ENCODE data around the gene CMYA5.

Gene CMYA5

DNA sequence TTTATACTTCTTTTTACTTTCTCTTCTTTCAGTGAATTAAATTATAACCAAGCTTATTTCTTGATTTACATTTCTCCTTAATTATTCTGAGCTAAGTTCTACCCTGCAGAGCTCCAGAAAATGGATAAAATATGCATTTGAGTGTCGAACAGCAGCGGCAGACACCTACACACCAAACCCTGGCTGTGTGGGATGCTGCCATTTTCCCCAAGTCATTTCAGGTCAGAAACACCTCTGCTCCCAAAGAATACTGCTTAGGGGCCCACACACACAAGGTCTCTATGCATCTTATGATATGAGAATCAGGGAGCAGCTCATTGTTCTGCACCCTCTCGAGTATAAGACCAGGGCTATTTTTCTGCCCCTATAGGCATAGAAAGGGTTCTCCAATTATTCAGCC lies 122.3 kb downstream of the CMYA5 start:
- TF ChIP-seq, protein P1, sequence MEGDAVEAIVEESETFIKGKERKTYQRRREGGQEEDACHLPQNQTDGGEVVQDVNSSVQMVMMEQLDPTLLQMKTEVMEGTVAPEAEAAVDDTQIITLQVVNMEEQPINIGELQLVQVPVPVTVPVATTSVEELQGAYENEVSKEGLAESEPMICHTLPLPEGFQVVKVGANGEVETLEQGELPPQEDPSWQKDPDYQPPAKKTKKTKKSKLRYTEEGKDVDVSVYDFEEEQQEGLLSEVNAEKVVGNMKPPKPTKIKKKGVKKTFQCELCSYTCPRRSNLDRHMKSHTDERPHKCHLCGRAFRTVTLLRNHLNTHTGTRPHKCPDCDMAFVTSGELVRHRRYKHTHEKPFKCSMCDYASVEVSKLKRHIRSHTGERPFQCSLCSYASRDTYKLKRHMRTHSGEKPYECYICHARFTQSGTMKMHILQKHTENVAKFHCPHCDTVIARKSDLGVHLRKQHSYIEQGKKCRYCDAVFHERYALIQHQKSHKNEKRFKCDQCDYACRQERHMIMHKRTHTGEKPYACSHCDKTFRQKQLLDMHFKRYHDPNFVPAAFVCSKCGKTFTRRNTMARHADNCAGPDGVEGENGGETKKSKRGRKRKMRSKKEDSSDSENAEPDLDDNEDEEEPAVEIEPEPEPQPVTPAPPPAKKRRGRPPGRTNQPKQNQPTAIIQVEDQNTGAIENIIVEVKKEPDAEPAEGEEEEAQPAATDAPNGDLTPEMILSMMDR (IDR thresholded peaks at IDR 0.05; ENCODE audit: low read length, missing control alignments), result no peak
- no peak for DNase-seq (ENCODE audit: low read depth)
- H3K4me3 ChIP-seq (replicated peaks; ENCODE audit: low read depth, low read length), result no peak overlapping the region

DNA sequence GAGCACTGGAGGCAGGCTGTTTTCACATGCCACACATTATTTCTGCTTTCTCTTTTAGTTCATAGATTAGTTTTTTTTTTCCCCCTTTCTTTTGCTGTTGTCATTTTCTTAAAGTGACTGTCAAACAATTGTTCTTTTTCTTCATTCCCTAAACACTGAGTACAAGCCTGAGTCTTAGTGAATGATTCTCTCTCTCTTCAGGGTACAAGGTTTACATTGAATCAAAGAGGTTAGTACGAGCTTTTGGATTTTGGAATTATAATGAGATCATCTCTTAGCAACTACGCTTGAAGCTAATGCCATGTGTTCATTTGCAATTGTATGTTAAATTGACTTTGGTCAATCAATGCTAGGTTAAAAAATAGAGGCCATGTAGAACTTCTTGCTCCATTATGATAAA lies 125.1 kb downstream of the CMYA5 start:
- TF ChIP-seq, protein P1 (IDR thresholded peaks at IDR 0.05; ENCODE audit: low read length, missing control alignments), result no peak
- no peak overlapping the region for H3K4me3 ChIP-seq (replicated peaks; ENCODE audit: low read depth, low read length)
- no peak for DNase-seq (ENCODE audit: low read depth)

DNA sequence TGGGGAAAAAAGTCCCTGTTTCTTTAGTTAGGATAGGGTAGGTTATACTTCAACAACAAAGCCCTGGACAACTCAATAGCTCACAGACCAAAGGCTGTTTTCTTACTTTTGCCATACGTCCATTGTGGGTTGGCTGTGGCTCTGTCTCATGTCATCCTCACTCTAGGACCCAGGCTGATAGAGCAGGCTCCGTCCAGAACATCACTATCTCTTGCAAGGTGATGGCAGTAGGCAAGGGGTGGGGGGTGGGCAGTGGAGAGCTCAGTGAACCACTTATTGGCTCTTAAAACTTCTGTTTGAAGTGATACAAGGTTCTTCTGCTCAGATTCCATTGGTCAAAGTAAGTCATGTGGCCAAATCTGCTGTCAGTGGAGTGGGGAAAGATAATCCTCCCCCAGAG lies 126.4 kb downstream of the CMYA5 start:
- TF ChIP-seq, protein P1 (IDR thresholded peaks at IDR 0.05; ENCODE audit: low read length, missing control alignments), result no peak

DNA sequence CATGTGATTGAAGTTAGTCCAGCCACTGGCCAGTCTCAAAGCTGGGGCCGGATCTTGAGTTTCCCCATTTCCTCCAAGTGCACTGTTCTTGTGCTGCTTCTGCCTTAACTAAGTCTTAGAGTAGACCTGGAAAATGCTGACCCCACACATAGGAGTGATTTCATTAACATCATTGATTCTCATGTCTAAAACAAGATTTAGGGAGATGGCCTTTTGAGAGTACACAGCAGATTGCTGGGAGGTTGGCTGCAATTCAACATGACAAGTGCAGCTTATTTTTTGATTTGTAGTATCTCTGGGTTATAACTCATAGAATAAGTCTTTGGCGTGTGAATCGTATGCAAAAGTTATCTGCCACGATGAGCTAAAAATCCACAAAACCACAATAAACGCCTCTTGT lies 131.0 kb downstream of the CMYA5 start:
- DNase-seq (ENCODE audit: low read depth), result no peak
- H3K4me3 ChIP-seq (replicated peaks; ENCODE audit: low read depth, low read length), result no peak overlapping the region
- TF ChIP-seq, protein P1 (IDR thresholded peaks at IDR 0.05; ENCODE audit: low read length, missing control alignments), result no peak

More for the DNA sequence above, 126.4 kb downstream of the CMYA5 start:
- DNase-seq (ENCODE audit: low read depth), result no peak
- no peak overlapping the region for H3K4me3 ChIP-seq (replicated peaks; ENCODE audit: low read depth, low read length)

DNA sequence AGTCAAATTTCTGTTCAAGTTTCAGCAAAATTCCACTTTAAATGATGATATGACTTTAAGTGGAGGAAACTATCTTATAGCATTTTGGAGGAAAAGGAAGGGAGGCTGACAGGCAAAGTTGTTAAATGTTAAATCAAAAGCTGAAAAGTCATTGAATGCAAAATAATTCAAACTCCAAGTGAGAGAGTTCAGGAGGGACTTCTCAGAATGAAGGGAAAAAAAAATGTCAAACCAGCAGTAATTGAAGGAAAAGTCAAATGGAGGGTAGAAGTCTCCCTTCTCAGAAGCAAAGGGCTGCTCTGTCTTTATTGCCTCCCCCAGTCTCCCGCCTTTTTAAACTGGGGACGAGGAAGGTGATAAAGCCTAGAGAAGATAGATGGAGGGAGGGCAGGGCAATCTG lies 134.8 kb downstream of the CMYA5 start:
- no peak overlapping the region for H3K4me3 ChIP-seq (replicated peaks; ENCODE audit: low read depth, low read length)
- TF ChIP-seq, protein P1 (IDR thresholded peaks at IDR 0.05; ENCODE audit: low read length, missing control alignments), result no peak
- DNase-seq (ENCODE audit: low read depth), result no peak

DNA sequence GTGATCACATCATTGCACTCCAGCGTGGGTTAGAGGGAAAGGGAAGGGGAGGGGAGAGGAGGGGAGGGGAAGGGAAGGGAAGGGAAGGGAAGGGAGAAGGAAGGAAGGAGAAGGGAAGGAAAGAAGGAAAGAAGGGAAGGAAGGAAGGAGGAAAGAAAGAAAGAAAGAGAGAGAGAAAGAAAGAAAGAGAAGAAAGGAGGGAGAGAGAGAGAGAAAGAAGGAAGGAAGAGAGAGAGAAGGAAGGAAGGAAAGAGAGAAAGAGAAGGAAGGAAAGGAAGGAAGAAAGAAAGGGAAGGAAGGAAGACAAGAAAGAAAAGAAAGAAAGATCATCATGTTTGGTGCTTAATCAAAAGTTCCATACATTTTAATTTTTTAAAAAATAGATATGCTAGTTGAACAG lies 136.2 kb downstream of the CMYA5 start:
- H3K4me3 ChIP-seq (replicated peaks; ENCODE audit: low read depth, low read length), result no peak overlapping the region
- TF ChIP-seq, protein P1 (IDR thresholded peaks at IDR 0.05; ENCODE audit: low read length, missing control alignments), result no peak
- no peak for DNase-seq (ENCODE audit: low read depth)

DNA sequence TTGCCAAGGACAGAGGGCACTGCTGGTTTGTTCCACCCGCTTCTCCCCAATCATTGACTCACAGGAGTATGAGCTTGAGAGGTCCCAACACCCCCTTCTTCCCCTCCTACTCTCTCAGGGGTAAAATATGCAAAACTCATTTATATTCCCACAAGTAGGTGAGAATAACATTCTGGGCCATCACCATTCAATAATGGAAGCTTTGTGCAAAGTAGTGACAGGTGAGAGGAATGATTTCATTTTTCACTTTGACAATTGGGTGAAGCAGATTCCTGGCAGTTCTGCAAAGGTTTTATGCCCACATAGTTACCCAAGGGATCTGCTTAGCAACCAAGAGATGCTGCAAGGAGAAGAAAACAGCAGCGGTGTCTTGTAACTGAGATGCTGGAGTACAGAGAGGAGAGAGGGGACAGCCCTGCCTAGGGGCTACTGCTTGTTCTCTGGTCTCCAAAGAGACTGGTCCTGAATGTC lies 137.6 kb downstream of the CMYA5 start:
- no peak overlapping the region for H3K4me3 ChIP-seq (replicated peaks; ENCODE audit: low read depth, low read length)
- DNase-seq (ENCODE audit: low read depth), result no peak
- TF ChIP-seq, protein P1 (IDR thresholded peaks at IDR 0.05; ENCODE audit: low read length, missing control alignments), result no peak

Data from fibroblast of pulmonary artery (primary cell).